Measurements from ENCODE around the gene TAF1D.

Gene TAF1D

GRCh38 chr11:93704237-93704636 is 37.1 kb downstream of the TAF1D start:
- TF ChIP-seq SUZ12 (IDR thresholded peaks at IDR 0.05; ENCODE audit: extremely low read depth, insufficient read depth, insufficient read length) = no peak
- no peak for TF ChIP-seq ZNF274 (IDR thresholded peaks at IDR 0.05; ENCODE audit: low read depth, low read length)
- no peak for TF ChIP-seq YY1 (IDR thresholded peaks at IDR 0.05; ENCODE audit: insufficient read depth, insufficient read length)
- Histone ChIP-seq H3K27me3 (ENCODE audit: insufficient read depth, insufficient read length) (no peaks in the 10 kb centered on the region), H3K9ac (ENCODE audit: insufficient read length, low read depth) (no peak overlapping the region), H3K36me3 (ENCODE audit: insufficient read depth, insufficient read length, low read length) (peaks cover 70% of the 10 kb centered on the region), H3K9me3 (ENCODE audit: insufficient read depth, low read length) (no peaks in the 10 kb centered on the region), H3K4me3 (ENCODE audit: insufficient read length, low read depth) (no peak overlapping the region), H3K4me1 (ENCODE audit: insufficient read depth, insufficient read length) (no peaks in the 10 kb centered on the region)
- no peak for DNase-seq (ENCODE audit: low read depth, low spot score)

GRCh38 chr11:93700830-93701229 is 40.5 kb downstream of the TAF1D start:
- TF ChIP-seq YY1 (IDR thresholded peaks at IDR 0.05; ENCODE audit: insufficient read depth, insufficient read length) = no peak
- TF ChIP-seq SUZ12 (IDR thresholded peaks at IDR 0.05; ENCODE audit: extremely low read depth, insufficient read depth, insufficient read length) = no peak
- no peak for TF ChIP-seq ZNF274 (IDR thresholded peaks at IDR 0.05; ENCODE audit: low read depth, low read length)
- Histone ChIP-seq H3K9me3 (ENCODE audit: insufficient read depth, low read length) (no peaks in the 10 kb centered on the region), H3K4me1 (ENCODE audit: insufficient read depth, insufficient read length) (no peaks in the 10 kb centered on the region), H3K4me3 (ENCODE audit: insufficient read length, low read depth) (no peak overlapping the region), H3K27me3 (ENCODE audit: insufficient read depth, insufficient read length) (no peaks in the 10 kb centered on the region), H3K36me3 (ENCODE audit: insufficient read depth, insufficient read length, low read length) (peaks cover 78% of the 10 kb centered on the region), H3K9ac (ENCODE audit: insufficient read length, low read depth) (no peak overlapping the region)
- DNase-seq (ENCODE audit: low read depth, low spot score) = no peak

- Histone ChIP-seq H3K27me3 (ENCODE audit: insufficient read depth, insufficient read length) (no peaks in the 10 kb centered on the region), H3K9me3 (ENCODE audit: insufficient read depth, low read length) (no peaks in the 10 kb centered on the region), H3K4me1 (ENCODE audit: insufficient read depth, insufficient read length) (no peaks in the 10 kb centered on the region), H3K4me3 (ENCODE audit: insufficient read length, low read depth) (no peak overlapping the region), H3K36me3 (ENCODE audit: insufficient read depth, insufficient read length, low read length) (peaks cover 72% of the 10 kb centered on the region), H3K9ac (ENCODE audit: insufficient read length, low read depth) (no peak overlapping the region)
- no peak for DNase-seq (ENCODE audit: low read depth, low spot score)
- TF ChIP-seq SUZ12 (IDR thresholded peaks at IDR 0.05; ENCODE audit: extremely low read depth, insufficient read depth, insufficient read length) = no peak
- TF ChIP-seq YY1 (IDR thresholded peaks at IDR 0.05; ENCODE audit: insufficient read depth, insufficient read length) = no peak
- TF ChIP-seq ZNF274 (IDR thresholded peaks at IDR 0.05; ENCODE audit: low read depth, low read length) = no peak
Measured at GRCh38 chr11:93697611-93698010, 43.7 kb downstream of the TAF1D start.

GRCh38 chr11:93694557-93694956 is 46.7 kb downstream of the TAF1D start:
- Histone ChIP-seq H3K4me3 (ENCODE audit: insufficient read length, low read depth) (no peak overlapping the region), H3K4me1 (ENCODE audit: insufficient read depth, insufficient read length) (no peaks in the 10 kb centered on the region), H3K9ac (ENCODE audit: insufficient read length, low read depth) (no peak overlapping the region), H3K27me3 (ENCODE audit: insufficient read depth, insufficient read length) (no peaks in the 10 kb centered on the region), H3K36me3 (ENCODE audit: insufficient read depth, insufficient read length, low read length) (peaks cover 69% of the 10 kb centered on the region), H3K9me3 (ENCODE audit: insufficient read depth, low read length) (no peaks in the 10 kb centered on the region)
- no peak for DNase-seq (ENCODE audit: low read depth, low spot score)
- no peak for TF ChIP-seq ZNF274 (IDR thresholded peaks at IDR 0.05; ENCODE audit: low read depth, low read length)

GRCh38 chr11:93694109-93694508 is 47.2 kb downstream of the TAF1D start:
- TF ChIP-seq YY1 (IDR thresholded peaks at IDR 0.05; ENCODE audit: insufficient read depth, insufficient read length) (no peak), ZNF274 (IDR thresholded peaks at IDR 0.05; ENCODE audit: low read depth, low read length) (no peak), SUZ12 (IDR thresholded peaks at IDR 0.05; ENCODE audit: extremely low read depth, insufficient read depth, insufficient read length) (no peak)
- Histone ChIP-seq H3K4me1 (ENCODE audit: insufficient read depth, insufficient read length) (no peaks in the 10 kb centered on the region), H3K27me3 (ENCODE audit: insufficient read depth, insufficient read length) (no peaks in the 10 kb centered on the region), H3K9me3 (ENCODE audit: insufficient read depth, low read length) (no peaks in the 10 kb centered on the region), H3K9ac (ENCODE audit: insufficient read length, low read depth) (no peak overlapping the region), H3K36me3 (ENCODE audit: insufficient read depth, insufficient read length, low read length) (peaks cover 69% of the 10 kb centered on the region), H3K4me3 (ENCODE audit: insufficient read length, low read depth) (no peak overlapping the region)
- no peak for DNase-seq (ENCODE audit: low read depth, low spot score)

GRCh38 chr11:93689240-93689639 is 52.1 kb downstream of the TAF1D start:
- peaks cover 59% of the 10 kb centered on the region for H3K36me3 ChIP-seq (ENCODE audit: insufficient read depth, insufficient read length, low read length)
- no peaks in the 10 kb centered on the region for H3K9me3 ChIP-seq (ENCODE audit: insufficient read depth, low read length)
- DNase-seq (ENCODE audit: low read depth, low spot score) = no peak
- H3K4me1 ChIP-seq (ENCODE audit: insufficient read depth, insufficient read length) = no peaks in the 10 kb centered on the region
- TF ChIP-seq ZNF274 (IDR thresholded peaks at IDR 0.05; ENCODE audit: low read depth, low read length) (no peak), SUZ12 (IDR thresholded peaks at IDR 0.05; ENCODE audit: extremely low read depth, insufficient read depth, insufficient read length) (no peak), YY1 (IDR thresholded peaks at IDR 0.05; ENCODE audit: insufficient read depth, insufficient read length) (no peak)
- H3K27me3 ChIP-seq (ENCODE audit: insufficient read depth, insufficient read length) = no peaks in the 10 kb centered on the region
- no peak overlapping the region for H3K4me3 ChIP-seq (ENCODE audit: insufficient read length, low read depth)
- no peak overlapping the region for H3K9ac ChIP-seq (ENCODE audit: insufficient read length, low read depth)

- Histone ChIP-seq H3K36me3 (ENCODE audit: insufficient read depth, insufficient read length, low read length) (peaks cover 71% of the 10 kb centered on the region), H3K27me3 (ENCODE audit: insufficient read depth, insufficient read length) (no peaks in the 10 kb centered on the region), H3K4me3 (ENCODE audit: insufficient read length, low read depth) (no peak overlapping the region), H3K4me1 (ENCODE audit: insufficient read depth, insufficient read length) (no peaks in the 10 kb centered on the region), H3K9ac (ENCODE audit: insufficient read length, low read depth) (no peak overlapping the region), H3K9me3 (ENCODE audit: insufficient read depth, low read length) (no peaks in the 10 kb centered on the region)
- TF ChIP-seq YY1 (IDR thresholded peaks at IDR 0.05; ENCODE audit: insufficient read depth, insufficient read length) = no peak
- TF ChIP-seq SUZ12 (IDR thresholded peaks at IDR 0.05; ENCODE audit: extremely low read depth, insufficient read depth, insufficient read length) = no peak
- TF ChIP-seq ZNF274 (IDR thresholded peaks at IDR 0.05; ENCODE audit: low read depth, low read length) = no peak
- DNase-seq (ENCODE audit: low read depth, low spot score) = no peak
Measured at GRCh38 chr11:93686812-93687211, 54.5 kb downstream of the TAF1D start.

GRCh38 chr11:93686226-93686625 is 55.1 kb downstream of the TAF1D start:
- no peak for DNase-seq (ENCODE audit: low read depth, low spot score)
- H3K9ac ChIP-seq (ENCODE audit: insufficient read length, low read depth) = no peak overlapping the region
- H3K4me1 ChIP-seq (ENCODE audit: insufficient read depth, insufficient read length) = no peaks in the 10 kb centered on the region
- H3K9me3 ChIP-seq (ENCODE audit: insufficient read depth, low read length) = no peaks in the 10 kb centered on the region
- no peak overlapping the region for H3K4me3 ChIP-seq (ENCODE audit: insufficient read length, low read depth)
- TF ChIP-seq ZNF274 (IDR thresholded peaks at IDR 0.05; ENCODE audit: low read depth, low read length) (no peak), SUZ12 (IDR thresholded peaks at IDR 0.05; ENCODE audit: extremely low read depth, insufficient read depth, insufficient read length) (no peak), YY1 (IDR thresholded peaks at IDR 0.05; ENCODE audit: insufficient read depth, insufficient read length) (no peak)
- no peaks in the 10 kb centered on the region for H3K27me3 ChIP-seq (ENCODE audit: insufficient read depth, insufficient read length)
- H3K36me3 ChIP-seq (ENCODE audit: insufficient read depth, insufficient read length, low read length) = peaks cover 65% of the 10 kb centered on the region
